NCI-H146 treated with DMSO at 0.1 percent for 48 hours (cell line): ENCODE measurements around the gene BNC2.

Experiments
- DNase-seq: peaks from one replicate; lab custom pipeline; 2025; ENCODE audit not compliant: unreplicated experiment; lab: John Stamatoyannopoulos, UW

Gene BNC2

GRCh38 chr9:16610538-16610937 lies 259.9 kb downstream of the BNC2 start:
- DNase-seq = no peak

GRCh38 chr9:16608906-16609305 lies 261.6 kb downstream of the BNC2 start:
- DNase-seq = no peak

GRCh38 chr9:16602494-16602893 lies 268.0 kb downstream of the BNC2 start:
- no peak for DNase-seq

- DNase-seq = no peak
These were observed 268.5 kb downstream of the BNC2 start for GRCh38 chr9:16601991-16602390.

- no peak for DNase-seq
These were observed 272.2 kb downstream of the BNC2 start for GRCh38 chr9:16598316-16598715.

GRCh38 chr9:16597136-16597535 lies 273.3 kb downstream of the BNC2 start:
- DNase-seq = no peak

- no peak for DNase-seq
These were observed 275.2 kb downstream of the BNC2 start for GRCh38 chr9:16595227-16595626.

- DNase-seq = no peak
These were observed 275.7 kb downstream of the BNC2 start for GRCh38 chr9:16594787-16595186.

- no peak for DNase-seq
These were observed 276.7 kb downstream of the BNC2 start for GRCh38 chr9:16593746-16594145.

GRCh38 chr9:16591092-16591491 lies 279.4 kb downstream of the BNC2 start:
- no peak for DNase-seq

- no peak for DNase-seq
These were observed 284.9 kb downstream of the BNC2 start for GRCh38 chr9:16585591-16585990.

GRCh38 chr9:16579872-16580432 lies 290.5 kb downstream of the BNC2 start:
- DNase-seq = no peak

GRCh38 chr9:16575986-16576245 lies 294.6 kb downstream of the BNC2 start:
- DNase-seq = no peak

- no peak for DNase-seq
These were observed 295.1 kb downstream of the BNC2 start for GRCh38 chr9:16575142-16575985.

GRCh38 chr9:16572005-16572734 lies 298.3 kb downstream of the BNC2 start:
- DNase-seq = no peak

- no peak for DNase-seq
These were observed 299.2 kb downstream of the BNC2 start for GRCh38 chr9:16571127-16571802.

- no peak for DNase-seq
These were observed 307.0 kb downstream of the BNC2 start for GRCh38 chr9:16563446-16563845.

GRCh38 chr9:16561121-16561520 lies 309.3 kb downstream of the BNC2 start:
- no peak for DNase-seq

GRCh38 chr9:16559418-16560188 lies 310.9 kb downstream of the BNC2 start:
- DNase-seq = no peak

- DNase-seq = no peak
These were observed 314.7 kb downstream of the BNC2 start for GRCh38 chr9:16555802-16556201.
